ENCODE measurements around the gene CD300A.

GRCh38 chr17:74467221-74467951, 952 bp downstream of the CD300A start:
- TF ChIP-seq POLR2A (IDR thresholded peaks at IDR 0.05; ENCODE audit: extremely low read depth, insufficient read length) (no peak), CTCF (IDR thresholded peaks at IDR 0.05; ENCODE audit: low read depth, low read length) (no peak), MYC (IDR thresholded peaks at IDR 0.05; ENCODE audit: low read depth, low read length) (no peak)
- TF ChIP-seq, protein P1, sequence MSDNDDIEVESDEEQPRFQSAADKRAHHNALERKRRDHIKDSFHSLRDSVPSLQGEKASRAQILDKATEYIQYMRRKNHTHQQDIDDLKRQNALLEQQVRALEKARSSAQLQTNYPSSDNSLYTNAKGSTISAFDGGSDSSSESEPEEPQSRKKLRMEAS (IDR thresholded peaks at IDR 0.05; ENCODE audit: low read depth, low read length), result no peak

Measured in NB4 (cell line).